Adrenal gland (tissue), 12 donors: ENCODE measurements around the gene NBEAL2. TPM values are rescaled to one million over a fixed set of nuclear protein-coding genes. Genes with fewer than 3 reads are reported as not detected.

Source experiments
- DNase-seq, 7 donors: peaks; one replicate each; pipeline ENCODE4 v3.0.0-alpha.2; 2019 to 2020
- H3K27ac ChIP-seq, 5 donors: fragments of 200-600 bp; sonication (generic) in 4 of 5; 1 replicate in 3 of 5; 2 replicates in 2 of 5; pipeline versions ENCODE4 v1.5.1 to v1.8.0; 2016 to 2020; ENCODE audit warnings: mild to moderate bottlenecking in 1 of 5
- H3K27me3 ChIP-seq: fragments of 200-600 bp; 2 replicates; pipeline ENCODE4 v1.8.0; 2021
- H3K36me3 ChIP-seq, 2 donors: fragments of 200-600 bp; replicated peaks in 1 of 2; 1 replicate in 1 of 2; 2 replicates in 1 of 2; pipeline versions ENCODE4 v1.5.1 to v1.8.0; 2018 to 2022
- H3K4me1 ChIP-seq, 2 donors: fragments of 200-600 bp; replicated peaks in 1 of 2; 1 replicate in 1 of 2; 2 replicates in 1 of 2; pipeline versions ENCODE4 v1.5.1 to v1.8.0; 2018 to 2021
- H3K4me3 ChIP-seq, 4 donors: fragments of 200-600 bp; sonication (generic) in 3 of 4; one replicate each; pipeline ENCODE4 v1.5.1; 2016 to 2018
- H3K9me3 ChIP-seq, 3 donors: fragments of 200-600 bp; sonication (generic) in 1 of 3; replicated peaks in 1 of 3; 1 replicate in 2 of 3; 2 replicates in 1 of 3; pipeline versions ENCODE4 v1.5.1 to v1.8.0; 2016 to 2021
- CTCF ChIP-seq, 6 experiments: fragments of 450-650 bp in 4 of 6; fragments of 200-600 bp in 2 of 6; sonication (generic) in 1 of 6; IDR thresholded peaks; 1 replicate in 5 of 6; 2 replicates in 1 of 6; pipeline versions ENCODE4 v1.5.1 to v1.8.0; 2016 to 2021; ENCODE audit warnings: antibody characterized with exemption in 6 of 6, mild to moderate bottlenecking in 2 of 6, moderate library complexity in 1 of 6
- POLR2A ChIP-seq, 2 donors: fragments of 450-650 bp; IDR thresholded peaks; one replicate each; pipeline ENCODE4 v1.6.1; 2017; ENCODE audit warnings: antibody characterized with exemption in 2 of 2, mild to moderate bottlenecking in 2 of 2, moderate library complexity in 1 of 2
- WGBS, 4 donors: extraction: QIAGEN DNeasy Blood & Tissue Kit in 2 of 4; methylation state at CpG; one replicate each; pipeline versions ENCODE4 v1.1.5 to v1.1.7; 2013 to 2017; 5-methylcytosine and 5-hydroxymethylcytosine counted together
- intact Hi-C, 2 donors: fragments of 100-400 bp; cut with DNase I; formaldehyde crosslinking; loops; one replicate each; pipeline versions ENCODE4 v1.14.1 to v1.15.0; 2022 to 2023
- polyA plus RNA-seq, 3 donors: library from polyadenylated mRNA; stranded (reverse); fragments of 200-250 nt in 2 of 3; fragments of 350-450 nt in 1 of 3; fragmentation: Illumina TruSeq in 1 of 3; extraction: RNeasy Lipid Tissue Mini Kit (QIAGEN cat#74804) in 1 of 3; gene quantifications; one replicate each; pipeline ENCODE4 v1.2.3, GENCODE V29; 2013 to 2014
- total RNA-seq, 9 donors: library from RNA; depleted of rRNA in 4 of 9; stranded (reverse); fragments of >200 nt in 4 of 9; fragments of 120-200 nt in 1 of 9; fragmentation: NEBNext Ultra II Directional in 1 of 9; extraction: Animal tissue kit (Norgen Biotek cat#: 25700) in 1 of 9; gene quantifications; one replicate each; pipeline versions ENCODE4 v1.1.0 to v1.2.4, GENCODE V29; 2013 to 2023
- donor health status: healthy with polysubstance abuse.
- donor health status: Bipolar disorder and iron deficiency.
- donor health status: DM: yes; HTN: yes; CAD: no.
- donor health status: DM: no; HTN: no; CAD: no.
- donor health status: DM: no; HTN: no; CAD: no.
- donor health status: DM: yes; HTN: yes; CAD: no.

The NBEAL2 gene
- total and polyA plus RNA-seq, 12 donors = 7.3 to 154 (median 29.0) TPM

GRCh38 chr3:47003461-47004368, 24.2 kb downstream of the NBEAL2 start:
- peak in 1 of 7 donors; percentile 14 for DNase-seq
- intact Hi-C loops = loop anchor here (10.0 kb wide), 2 partner anchors 299 to 321 kb away; partner anchors contain the start of gene TMIE (in 1 of the 2)

GRCh38 chr3:47004369-47005211, 25.1 kb downstream of the NBEAL2 start:
- intact Hi-C loops = loop anchor here (10.0 kb wide), 2 partner anchors 300 to 320 kb away; partner anchors contain the start of gene TMIE (in 1 of the 2)
- H3K36me3 ChIP-seq = peaks cover 0 to 45% of the 10 kb centered on the region in 2 donors
- no peak for TF ChIP-seq POLR2A (IDR thresholded peaks at IDR 0.05)
- no peak for TF ChIP-seq CTCF (IDR thresholded peaks at IDR 0.05)

More at GRCh38 chr3:47003461-47004368, 24.2 kb downstream of the NBEAL2 start:
- no peaks in the 10 kb centered on the region for H3K9me3 ChIP-seq
- no peaks in the 10 kb centered on the region for H3K27me3 ChIP-seq
- no peak for TF ChIP-seq CTCF (IDR thresholded peaks at IDR 0.05)
- TF ChIP-seq POLR2A (IDR thresholded peaks at IDR 0.05) = no peak
- WGBS, 4 donors = 96 to 98% (median 97%) methylated on average over 11 to 27 of the region's 27 CpGs
- no peak overlapping the region for H3K4me3 ChIP-seq
- H3K36me3 ChIP-seq = peaks cover 0 to 45% of the 10 kb centered on the region in 2 donors
- no peak overlapping the region for H3K27ac ChIP-seq
- H3K4me1 ChIP-seq = peaks cover 0 to 5% of the 10 kb centered on the region in 2 donors

DNA sequence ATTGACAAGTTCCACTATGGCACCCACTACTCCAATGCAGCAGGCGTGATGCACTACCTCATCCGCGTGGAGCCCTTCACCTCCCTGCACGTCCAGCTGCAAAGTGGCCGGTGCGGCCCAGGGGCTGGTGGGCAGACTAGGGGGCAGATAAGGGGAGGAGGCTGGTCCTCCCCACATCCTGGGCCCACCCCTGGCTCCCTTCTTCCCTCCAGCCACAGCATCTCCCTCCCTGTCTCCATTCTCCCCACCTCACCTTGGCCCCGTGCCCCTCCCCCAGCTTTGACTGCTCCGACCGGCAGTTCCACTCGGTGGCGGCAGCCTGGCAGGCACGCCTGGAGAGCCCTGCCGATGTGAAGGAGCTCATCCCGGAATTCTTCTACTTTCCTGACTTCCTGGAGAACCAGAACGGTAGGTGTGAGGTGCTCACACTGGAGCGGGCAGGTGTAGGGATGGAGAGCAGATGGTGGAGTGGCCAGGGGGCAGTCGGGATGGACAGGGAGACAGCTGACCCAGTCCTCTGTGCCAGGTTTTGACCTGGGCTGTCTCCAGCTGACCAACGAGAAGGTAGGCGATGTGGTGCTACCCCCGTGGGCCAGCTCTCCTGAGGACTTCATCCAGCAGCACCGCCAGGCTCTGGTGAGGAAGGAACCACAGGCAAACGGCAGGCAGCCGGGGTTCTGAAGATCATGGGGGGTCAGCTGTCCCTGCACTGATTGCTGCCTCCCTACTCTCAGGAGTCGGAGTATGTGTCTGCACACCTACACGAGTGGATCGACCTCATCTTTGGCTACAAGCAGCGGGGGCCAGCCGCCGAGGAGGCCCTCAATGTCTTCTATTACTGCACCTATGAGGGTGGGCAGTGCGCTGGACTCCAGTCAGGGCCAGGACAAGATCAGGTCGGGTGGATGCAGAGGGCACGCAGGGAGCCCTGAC, 26.0 kb downstream of the NBEAL2 start:
- DNase-seq = peak in 1 of 7 donors; percentile 17
- 85 to 89% (median 88%) methylated on average over 22 to 32 of the region's 32 CpGs for WGBS, 4 donors
- no peaks in the 10 kb centered on the region for H3K27me3 ChIP-seq
- intact Hi-C loops = loop anchor here (10.0 kb wide), 2 partner anchors 301 to 319 kb away; partner anchors contain the start of gene TMIE (in 1 of the 2)
- H3K27ac ChIP-seq = no peak overlapping the region
- peaks cover 9 to 12% of the 10 kb centered on the region in 2 donors for H3K4me1 ChIP-seq
- H3K36me3 ChIP-seq = peaks cover 0 to 45% of the 10 kb centered on the region in 2 donors
- TF ChIP-seq POLR2A (IDR thresholded peaks at IDR 0.05) (no peak), CTCF (IDR thresholded peaks at IDR 0.05) (no peak)
- no peak overlapping the region for H3K4me3 ChIP-seq
- no peaks in the 10 kb centered on the region for H3K9me3 ChIP-seq

More at GRCh38 chr3:47004369-47005211, 25.1 kb downstream of the NBEAL2 start:
- DNase-seq = peak in 1 of 7 donors; percentile 15
- H3K27me3 ChIP-seq = no peaks in the 10 kb centered on the region
- no peak overlapping the region for H3K4me3 ChIP-seq
- H3K27ac ChIP-seq = no peak overlapping the region
- peaks cover 4 to 6% of the 10 kb centered on the region in 2 donors for H3K4me1 ChIP-seq
- H3K9me3 ChIP-seq = no peaks in the 10 kb centered on the region
- 93 to 97% (median 96%) methylated on average over 9 to 17 of the region's 17 CpGs for WGBS, 4 donors
